Breast epithelium (tissue), 3 donors: ENCODE measurements around the gene LDLRAD3.

Source experiments
- CTCF ChIP-seq, 3 donors: fragments of 450-650 bp; IDR thresholded peaks; one replicate each; pipeline ENCODE4 v1.5.1; 2016 to 2017; ENCODE audit warnings: antibody characterized with exemption in 3 of 3, mild to moderate bottlenecking in 3 of 3, moderate library complexity in 3 of 3
- POLR2A ChIP-seq: fragments of 450-650 bp; IDR thresholded peaks from one replicate; pipeline ENCODE4 v1.6.1; 2016; ENCODE audit warnings: antibody characterized with exemption, mild to moderate bottlenecking, moderate library complexity

GRCh38 chr11:36060926-36061325 lies 117.1 kb downstream of the LDLRAD3 start:
- TF ChIP-seq CTCF (IDR thresholded peaks at IDR 0.05) (no peak), POLR2A (no peak)
